Measurements from ENCODE around the gene LDLRAD4. TPM values are rescaled to one million over a fixed set of nuclear protein-coding genes. Genes with fewer than 3 reads are reported as not detected.

The LDLRAD4 gene
- total and polyA plus RNA-seq, 9 of the 15 experiments (the other 6 are each of a cell fraction or from before 2014, with no cell fraction given): 0.01 TPM; not detected in 8

GRCh38 chr18:13641551-13642439, 423.2 kb downstream of the LDLRAD4 start:
- H3K9ac ChIP-seq (ENCODE audit: insufficient read depth in 1 of 2, low read depth in 2 of 2, low read length in 2 of 2): no peak overlapping the region
- H3K4me3 ChIP-seq: no peak overlapping the region
- intact Hi-C loops (cut with micrococcal nuclease): no loop called here
- no peaks in the 10 kb centered on the region for H3K9me1 ChIP-seq (ENCODE audit: control insufficient read depth, insufficient read depth, low read length)
- no TSS peak for BruUV-seq (replicated peaks)
- H4K20me1 ChIP-seq (replicated peaks; ENCODE audit: control insufficient read depth, insufficient read depth, low read length): no peaks in the 10 kb centered on the region
- DNase-seq (ENCODE audit: extremely low read depth in 1 of 4, low spot score in 3 of 4): no peak
- peaks cover 44 to 56% of the 10 kb centered on the region in 2 experiments for H3K27me3 ChIP-seq (ENCODE audit: control insufficient read depth in 2 of 2, insufficient read depth in 2 of 2, low read length in 2 of 2)
- FAIRE-seq: no peak
- ATAC-seq: peak; percentile 37
- H3K79me2 ChIP-seq (ENCODE audit: control insufficient read depth, insufficient read depth, low read length): no peaks in the 10 kb centered on the region
- in situ Hi-C loops (cut with MboI): no loop called here
- H3K4me1 ChIP-seq (replicated peaks in 1 of 2; ENCODE audit: control insufficient read depth in 2 of 2, insufficient read depth in 2 of 2, low read length in 2 of 2): peaks cover 0 to 14% of the 10 kb centered on the region in 2 experiments; a peak in 2 of 5 replicates
- no peaks in the 10 kb centered on the region for H3K36me3 ChIP-seq (ENCODE audit: control insufficient read depth, insufficient read depth, low read length)
- no peak overlapping the region for H2AFZ ChIP-seq (ENCODE audit: low read depth, low read length)
- H3K9me3 ChIP-seq (replicated peaks; ENCODE audit: control insufficient read depth, insufficient read depth, low read depth, low read length): no peaks in the 10 kb centered on the region
- H3K4me2 ChIP-seq (ENCODE audit: insufficient read depth, low read length): no peak overlapping the region
- TF ChIP-seq RHOXF2B (CRISPR knock-in tag; conservative IDR thresholded peaks at IDR 0.05) (no peak), SAFB (IDR thresholded peaks at IDR 0.05; ENCODE audit: borderline replicate concordance, low read depth, low read length) (0 out of 2 replicates have a peak, but pooled peaks have one; percentile 15)
- TF ChIP-seq, protein P1, sequence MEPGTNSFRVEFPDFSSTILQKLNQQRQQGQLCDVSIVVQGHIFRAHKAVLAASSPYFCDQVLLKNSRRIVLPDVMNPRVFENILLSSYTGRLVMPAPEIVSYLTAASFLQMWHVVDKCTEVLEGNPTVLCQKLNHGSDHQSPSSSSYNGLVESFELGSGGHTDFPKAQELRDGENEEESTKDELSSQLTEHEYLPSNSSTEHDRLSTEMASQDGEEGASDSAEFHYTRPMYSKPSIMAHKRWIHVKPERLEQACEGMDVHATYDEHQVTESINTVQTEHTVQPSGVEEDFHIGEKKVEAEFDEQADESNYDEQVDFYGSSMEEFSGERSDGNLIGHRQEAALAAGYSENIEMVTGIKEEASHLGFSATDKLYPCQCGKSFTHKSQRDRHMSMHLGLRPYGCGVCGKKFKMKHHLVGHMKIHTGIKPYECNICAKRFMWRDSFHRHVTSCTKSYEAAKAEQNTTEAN (CRISPR knock-in tag; IDR thresholded peaks at IDR 0.05): no peak
- 10% methylated on average over 63 of the region's 84 CpGs for WGBS (ENCODE audit: insufficient coverage, low coverage, missing lambda C conversion rate)
- POLR2A ChIA-PET: interaction anchor here (0.7 kb wide), 1 partner anchor 8 kb away, joined by 3 read pairs; no protein-coding TSS in a partner anchor
- CTCF ChIA-PET (ENCODE audit: low intra/inter-chr PET ratio): no interaction called here
- H3K27ac ChIP-seq (ENCODE audit: extremely low read depth, low read depth, low read length): no peak overlapping the region

All from K562 (cell line).